Activated CD4-positive, CD25-positive, alpha-beta regulatory T cell treated with anti-CD3 and anti-CD28 coated beads, Interleukin-2, amount 50 U/mL, for 72 hours (primary cell): Measurements from ENCODE around the gene HGFAC.

Experiments used
- DNase-seq: peaks from one replicate; pipeline ENCODE4 v3.0.0; 2021

Gene HGFAC

DNA sequence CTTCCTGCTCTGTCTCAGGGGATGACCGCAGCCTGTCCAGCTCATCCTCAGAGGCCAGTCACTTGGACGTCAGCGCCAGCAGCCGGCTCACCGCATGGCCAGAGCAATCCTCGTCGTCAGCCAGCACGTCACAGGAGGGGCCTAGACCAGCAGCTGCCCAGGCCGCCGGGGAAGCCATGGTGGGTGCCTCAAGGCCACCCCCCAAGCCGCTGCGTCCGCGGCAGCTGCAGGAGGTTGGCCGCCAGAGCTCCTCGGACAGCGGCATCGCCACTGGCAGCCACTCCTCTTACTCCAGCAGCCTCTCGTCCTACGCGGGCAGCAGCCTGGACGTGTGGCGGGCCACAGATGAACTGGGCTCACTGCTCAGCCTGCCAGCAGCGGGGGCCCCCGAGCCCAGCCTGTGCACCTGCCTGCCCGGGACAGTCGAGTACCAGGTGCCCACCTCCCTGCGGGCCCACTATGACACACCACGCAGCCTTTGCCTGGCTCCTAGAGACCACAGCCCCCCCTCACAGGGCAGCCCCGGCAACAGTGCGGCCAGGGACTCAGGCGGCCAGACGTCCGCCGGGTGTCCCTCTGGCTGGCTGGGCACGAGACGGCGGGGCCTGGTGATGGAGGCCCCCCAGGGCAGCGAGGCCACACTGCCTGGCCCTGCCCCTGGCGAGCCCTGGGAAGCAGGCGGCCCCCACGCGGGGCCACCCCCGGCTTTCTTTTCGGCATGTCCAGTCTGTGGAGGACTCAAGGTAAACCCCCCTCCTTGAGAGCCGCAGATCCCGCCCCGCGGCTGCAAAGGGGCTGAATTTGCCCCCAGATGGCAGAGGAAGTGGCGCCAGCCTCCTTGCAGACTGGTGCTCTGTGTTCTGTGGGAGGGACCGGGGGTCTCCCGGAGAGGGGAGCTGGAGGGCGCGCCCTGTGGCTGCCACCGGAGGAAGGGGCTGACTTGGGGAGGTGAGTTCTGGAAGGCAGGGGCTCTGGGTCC, 51.3 kb downstream of the HGFAC start:
- DNase-seq, result no peak

DNA sequence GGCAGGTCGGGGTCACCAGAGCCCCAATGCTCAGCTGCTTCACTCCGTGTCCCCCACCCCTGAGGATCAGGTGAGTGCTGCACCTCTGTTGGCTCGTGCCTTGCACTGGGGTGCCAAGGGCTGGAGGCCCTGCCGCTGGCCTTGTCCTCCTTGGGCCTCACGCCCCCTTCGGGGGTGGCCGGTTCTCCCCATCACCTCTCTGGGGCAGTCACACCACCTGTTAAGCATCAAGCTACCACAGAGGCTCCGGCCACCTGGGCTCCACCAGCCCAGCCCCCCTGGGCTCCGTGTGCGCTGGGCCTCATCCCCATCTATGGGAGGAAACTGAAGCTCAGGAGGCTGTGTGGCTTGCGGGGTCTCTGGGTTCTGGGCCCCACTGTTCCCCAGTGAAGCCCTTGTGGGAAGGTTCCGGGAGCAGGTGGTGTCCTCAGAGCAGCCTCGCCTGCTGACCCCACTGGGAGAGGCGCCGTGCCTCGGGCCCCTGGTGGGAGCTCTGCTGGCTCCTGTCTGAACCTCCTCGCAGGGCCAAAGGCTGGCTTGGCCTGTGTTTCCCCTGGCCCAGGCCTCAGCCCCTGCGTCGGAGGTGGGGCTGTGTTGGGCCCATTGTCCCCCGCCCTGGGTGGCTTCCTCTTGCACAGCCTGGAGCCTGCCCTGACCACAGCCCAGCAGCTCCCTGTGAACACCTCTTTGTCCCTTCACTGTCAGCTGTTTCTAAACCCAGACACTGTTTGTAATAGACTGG, 52.1 kb downstream of the HGFAC start:
- DNase-seq, result no peak

DNA sequence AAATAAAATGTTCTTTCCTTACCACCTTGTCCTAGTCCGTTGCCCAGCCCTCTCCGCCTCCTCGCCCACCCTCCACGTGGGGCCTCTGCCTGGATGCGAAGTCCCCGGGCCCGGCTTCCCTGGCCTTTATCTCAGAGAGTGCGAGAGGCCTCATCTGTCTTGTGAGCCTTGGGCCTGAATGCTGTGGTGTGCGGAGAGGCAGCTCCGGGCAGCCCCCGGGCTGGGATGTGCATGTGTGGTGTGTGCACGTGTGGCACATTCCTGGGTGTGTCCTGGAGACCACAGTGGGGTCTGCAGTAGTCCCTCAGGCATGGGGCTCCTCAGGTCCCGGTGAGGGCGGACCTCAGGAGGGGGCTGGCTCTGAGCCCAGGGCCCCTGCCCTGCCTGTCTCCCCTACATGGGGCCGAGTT, 52.7 kb downstream of the HGFAC start:
- DNase-seq, result no peak

DNA sequence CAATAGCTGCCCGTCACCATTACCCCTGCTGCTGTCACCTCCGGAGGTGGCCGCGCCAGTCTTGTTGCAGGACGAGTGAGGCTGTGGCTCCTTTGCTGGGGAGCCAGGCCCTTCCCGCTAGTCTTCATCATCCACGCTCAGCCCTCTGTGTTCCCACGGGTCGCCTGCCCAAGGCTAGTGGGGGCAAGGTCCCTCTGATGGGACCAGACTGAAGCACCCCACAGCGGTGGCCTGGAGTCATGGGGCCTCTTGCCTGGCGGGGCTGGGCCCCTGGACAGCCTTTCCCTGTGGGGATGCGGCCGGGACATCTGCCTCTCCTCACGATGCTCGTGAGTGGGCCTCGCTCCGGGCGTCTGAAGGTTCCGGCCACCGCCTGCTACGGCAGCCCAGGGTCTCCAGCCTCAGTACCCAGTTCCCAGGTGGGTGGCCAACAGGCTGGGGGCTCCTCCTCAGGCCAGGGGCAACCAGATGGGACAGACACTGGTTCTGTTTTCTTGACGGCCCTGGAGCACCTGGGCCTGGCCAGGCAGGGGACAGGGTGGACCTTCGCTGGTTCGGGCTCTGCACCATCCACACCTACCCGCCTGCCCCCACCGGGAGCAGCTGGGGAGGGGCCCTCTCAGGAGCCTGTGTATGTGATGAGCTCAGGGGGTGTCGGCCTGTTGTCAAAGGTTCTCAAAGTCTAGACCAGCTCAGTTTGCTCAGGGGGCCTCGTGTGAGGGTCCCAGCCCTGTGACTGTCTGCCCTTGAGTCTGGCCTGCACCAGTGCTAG, 53.6 kb downstream of the HGFAC start:
- no peak for DNase-seq

DNA sequence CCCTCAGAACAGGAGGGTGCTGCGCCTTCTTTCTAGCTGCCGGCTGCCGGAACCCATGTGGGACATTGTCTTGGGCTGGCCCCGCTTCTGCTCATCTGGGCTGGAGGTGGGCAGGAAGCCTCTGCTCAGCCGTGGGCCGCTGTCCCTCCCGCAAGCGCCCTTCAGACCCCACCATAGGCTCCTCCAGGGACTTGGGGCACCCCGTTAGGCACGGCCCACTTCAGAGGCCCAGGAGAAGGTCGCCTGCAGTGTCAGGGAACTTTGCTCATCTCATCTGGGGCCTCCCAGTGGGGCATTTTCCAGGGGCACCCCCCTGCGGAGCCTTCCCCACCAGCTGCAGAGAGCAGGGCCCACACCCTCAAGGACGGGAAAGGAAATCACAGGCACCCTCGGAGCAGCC, 54.3 kb downstream of the HGFAC start:
- DNase-seq, result no peak

DNA sequence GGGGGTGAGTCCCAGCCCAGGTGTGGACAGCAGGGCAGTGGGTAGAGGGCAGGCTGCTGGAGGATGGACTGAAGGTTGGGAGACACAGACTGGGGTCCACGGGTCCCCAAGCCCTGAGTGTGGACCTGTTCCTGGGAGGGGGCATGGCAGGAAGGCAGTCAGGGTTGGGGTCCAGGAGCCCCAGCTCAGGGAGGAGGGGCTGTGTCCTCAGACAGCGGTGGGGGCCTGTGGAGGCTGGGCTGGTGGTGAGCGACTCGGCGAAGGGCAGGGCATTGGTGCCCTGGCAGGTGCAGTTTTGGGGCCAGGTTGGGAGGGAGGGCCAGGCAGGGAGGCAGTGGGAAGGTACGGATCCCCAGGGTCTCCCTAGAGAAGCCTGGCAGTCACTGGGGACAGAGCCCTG, 55.3 kb downstream of the HGFAC start:
- no peak for DNase-seq

DNA sequence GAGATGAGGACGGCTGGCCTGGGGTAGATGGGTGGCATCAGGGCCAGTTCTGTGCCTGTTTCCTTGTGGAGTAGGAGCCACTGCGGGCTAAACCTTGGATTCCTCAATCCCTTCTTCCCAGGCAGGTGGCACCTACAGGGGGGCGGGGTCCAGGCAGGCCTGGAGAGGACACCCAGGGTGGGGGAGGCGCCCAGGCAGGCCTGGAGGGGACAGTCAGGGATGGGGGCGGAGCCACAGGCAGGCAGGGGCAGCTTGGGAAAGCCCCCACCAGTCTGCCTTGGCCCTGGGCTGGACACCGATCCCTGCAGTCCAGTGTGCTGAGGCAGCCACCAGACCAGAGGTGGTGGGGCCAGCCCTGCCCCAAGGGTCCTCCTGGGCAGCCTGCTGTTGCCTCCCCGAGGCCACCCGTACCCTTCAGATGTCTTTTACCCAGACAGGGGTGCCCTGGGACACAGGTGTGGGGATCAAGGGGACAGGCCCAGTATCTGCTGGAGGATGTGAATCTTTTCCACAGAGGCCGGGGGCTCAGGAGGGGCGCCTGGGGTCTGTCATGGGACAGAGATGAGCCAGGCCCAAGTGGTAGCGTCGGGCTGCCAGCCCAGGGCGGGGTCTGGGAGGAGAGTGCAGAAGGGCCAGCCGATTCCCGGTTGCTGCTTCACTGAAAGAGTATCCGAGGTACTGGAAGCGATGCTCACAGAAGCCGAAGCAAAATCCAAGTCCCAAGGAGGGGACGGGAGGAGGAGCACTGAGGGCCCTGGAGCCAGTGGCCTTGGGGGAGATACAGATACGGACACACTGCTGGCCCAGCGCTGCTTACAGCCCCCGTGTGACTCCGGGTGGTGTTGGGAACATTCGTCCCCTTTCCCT, 56.0 kb downstream of the HGFAC start:
- DNase-seq, result no peak

DNA sequence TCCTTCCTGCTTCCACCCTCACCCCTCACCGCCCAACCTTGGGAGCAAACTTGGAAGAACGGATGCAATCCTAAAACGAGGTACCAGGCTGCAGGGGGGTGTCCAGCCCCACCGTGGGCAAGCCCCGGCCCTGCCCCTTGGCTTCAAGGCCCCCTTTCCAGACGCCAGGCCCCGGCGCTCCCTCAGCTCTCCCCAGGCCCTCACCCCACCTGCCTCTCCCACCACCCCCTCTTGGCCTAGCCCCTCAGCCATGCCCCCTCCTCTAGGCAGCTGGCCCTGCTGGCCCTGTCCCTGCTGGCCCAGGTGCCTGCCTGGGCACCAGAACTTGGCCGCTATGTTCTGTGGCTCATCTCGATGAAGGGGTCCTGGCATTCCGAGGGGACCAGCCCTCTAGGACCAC, 56.6 kb downstream of the HGFAC start:
- no peak for DNase-seq
